ENCODE results near the gene AQP4.

- no peak for TF ChIP-seq CTCF (IDR thresholded peaks at IDR 0.05)
- TF ChIP-seq POLR2A (IDR thresholded peaks at IDR 0.05), result no peak
These were observed 2.0 kb upstream of the AQP4 start for GRCh38 chr18:26867471-26867870.
